Renal cortical epithelial cell (primary cell): Measurements from ENCODE around the gene TOR3A. TPM values are rescaled to one million over a fixed set of nuclear protein-coding genes. Genes with fewer than 3 reads are reported as not detected.
"Not testable (repeated sequence)": the region's sequence is repeated elsewhere in the genome, so short reads cannot be mapped to it uniquely, and the experiment has no call there.

Source experiments
- DNase-seq: peaks from one replicate; pipeline ENCODE4 v3.0.0-alpha.2; 2011; ENCODE audit warnings: low read depth
- total RNA-seq: library from RNA; depleted of rRNA; stranded (reverse); fragments of >200 nt; gene quantifications from 2 replicates; pipeline ENCODE4 v1.2.3, GENCODE V29; 2014

Gene TOR3A, protein sequence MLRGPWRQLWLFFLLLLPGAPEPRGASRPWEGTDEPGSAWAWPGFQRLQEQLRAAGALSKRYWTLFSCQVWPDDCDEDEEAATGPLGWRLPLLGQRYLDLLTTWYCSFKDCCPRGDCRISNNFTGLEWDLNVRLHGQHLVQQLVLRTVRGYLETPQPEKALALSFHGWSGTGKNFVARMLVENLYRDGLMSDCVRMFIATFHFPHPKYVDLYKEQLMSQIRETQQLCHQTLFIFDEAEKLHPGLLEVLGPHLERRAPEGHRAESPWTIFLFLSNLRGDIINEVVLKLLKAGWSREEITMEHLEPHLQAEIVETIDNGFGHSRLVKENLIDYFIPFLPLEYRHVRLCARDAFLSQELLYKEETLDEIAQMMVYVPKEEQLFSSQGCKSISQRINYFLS
- 37.5 and 41.9 TPM in 2 replicates for total RNA-seq

DNA sequence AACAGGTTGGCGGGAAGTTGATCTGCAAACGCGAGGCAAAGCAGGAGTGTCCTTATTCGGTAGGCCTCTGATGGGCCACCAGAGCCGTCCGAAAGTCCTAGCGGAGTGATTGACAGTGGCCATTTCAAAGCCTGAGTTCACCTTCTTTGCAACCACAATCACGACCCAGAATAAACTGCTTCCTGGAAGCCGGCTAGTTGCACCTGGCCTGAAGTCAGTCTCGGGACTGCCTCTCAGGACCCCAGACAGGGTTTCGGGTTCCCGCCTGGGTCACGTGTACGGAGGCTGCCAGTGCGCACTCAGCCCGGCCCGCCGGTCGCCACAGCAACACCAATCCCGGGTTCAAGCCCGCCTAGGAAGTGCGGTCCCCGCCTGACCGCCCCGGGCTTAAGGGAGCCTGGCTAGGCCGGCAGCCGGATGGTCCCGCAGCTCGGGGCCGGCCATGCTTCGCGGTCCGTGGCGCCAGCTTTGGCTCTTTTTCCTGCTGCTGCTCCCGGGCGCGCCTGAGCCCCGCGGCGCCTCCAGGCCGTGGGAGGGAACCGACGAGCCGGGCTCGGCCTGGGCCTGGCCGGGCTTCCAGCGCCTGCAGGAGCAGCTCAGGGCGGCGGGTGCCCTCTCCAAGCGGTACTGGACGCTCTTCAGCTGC lies at the start of gene TOR3A:
TOR3A (plus strand) TSS at position 384 of the 646 bp plus-strand sequence; CDS start at position 443, 59 bp downstream.
- DNase-seq = peak; percentile 78

- DNase-seq = peak; percentile 58
Observed at GRCh38 chr1:179034720-179035119, 47.1 kb upstream of the TOR3A start.

GRCh38 chr1:179036844-179037465 lies 44.9 kb upstream of the TOR3A start:
- peak; percentile 55 for DNase-seq

- no peak for DNase-seq
Observed at GRCh38 chr1:179038528-179039281, 43.2 kb upstream of the TOR3A start.

GRCh38 chr1:179039502-179040174 lies 42.2 kb upstream of the TOR3A start:
- not testable (repeated sequence) for DNase-seq

- DNase-seq = not testable (repeated sequence)
Observed at GRCh38 chr1:179040175-179040551, 41.7 kb upstream of the TOR3A start.

GRCh38 chr1:179042087-179042486 lies 39.8 kb upstream of the TOR3A start:
- no peak for DNase-seq

DNA sequence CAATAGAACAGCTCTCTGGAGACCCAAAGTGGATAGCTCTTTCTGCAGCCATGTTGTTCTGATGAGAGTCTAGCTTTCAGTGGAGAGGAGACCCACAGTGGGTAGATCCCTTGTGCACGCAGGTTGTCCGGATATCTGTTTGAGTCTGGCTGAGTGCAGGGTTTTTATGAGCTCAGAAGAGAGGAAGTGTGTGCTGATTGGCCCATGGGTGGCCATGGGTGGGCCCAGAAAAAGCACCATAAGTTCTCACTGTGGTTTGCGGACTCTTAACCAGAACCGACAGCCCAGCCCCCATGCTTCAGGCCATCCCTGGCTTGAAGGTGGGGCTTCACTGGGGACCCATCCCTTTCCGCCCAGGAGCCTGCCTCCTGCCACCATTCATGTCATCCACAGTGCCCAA lies 39.2 kb upstream of the TOR3A start:
- DNase-seq = no peak

- no peak for DNase-seq
Observed at GRCh38 chr1:179043266-179043665, 38.6 kb upstream of the TOR3A start.

GRCh38 chr1:179043907-179044306 lies 38.0 kb upstream of the TOR3A start:
- no peak for DNase-seq

GRCh38 chr1:179046808-179047635 lies 34.8 kb upstream of the TOR3A start:
- DNase-seq = no peak

- no peak for DNase-seq
Observed at GRCh38 chr1:179047636-179047997, 34.3 kb upstream of the TOR3A start.

DNA sequence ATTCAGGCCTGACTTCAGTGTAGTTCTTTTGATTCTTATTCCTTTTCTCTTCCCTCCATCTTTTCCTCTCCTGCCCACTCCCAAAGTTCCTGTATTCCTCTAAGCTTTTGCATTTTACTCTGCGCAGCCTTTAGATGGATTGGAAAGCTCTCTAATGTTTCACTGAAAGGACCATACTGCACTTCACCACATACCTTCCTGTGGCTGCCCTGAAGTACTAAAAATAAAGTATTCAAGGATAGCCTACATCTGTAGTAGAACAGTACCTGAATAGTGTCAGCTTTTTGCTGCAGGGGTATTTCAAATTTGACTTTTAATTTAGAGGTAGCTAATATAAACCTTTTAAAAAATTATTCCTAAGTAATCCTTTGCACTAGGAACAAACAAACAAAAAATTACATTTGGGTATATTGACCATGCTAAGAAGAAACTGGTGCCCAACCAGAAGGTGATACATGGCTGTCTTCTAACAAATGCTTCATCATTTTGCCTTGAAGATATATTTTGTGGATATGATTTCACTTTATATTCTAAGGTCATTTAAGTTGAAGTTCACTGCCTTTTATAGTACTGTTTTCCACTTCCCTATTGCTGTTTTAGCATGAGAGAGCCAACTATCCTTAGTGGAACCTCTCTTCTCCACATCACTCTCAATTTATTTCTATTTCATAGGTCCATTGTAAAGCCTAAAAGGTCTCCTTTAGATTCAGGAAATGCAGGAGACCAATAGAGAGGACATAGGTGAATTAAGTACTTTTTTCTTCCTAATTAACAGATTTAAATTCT lies 33.3 kb upstream of the TOR3A start:
- no peak for DNase-seq

GRCh38 chr1:179052776-179053175 lies 29.1 kb upstream of the TOR3A start:
- DNase-seq = no peak

DNA sequence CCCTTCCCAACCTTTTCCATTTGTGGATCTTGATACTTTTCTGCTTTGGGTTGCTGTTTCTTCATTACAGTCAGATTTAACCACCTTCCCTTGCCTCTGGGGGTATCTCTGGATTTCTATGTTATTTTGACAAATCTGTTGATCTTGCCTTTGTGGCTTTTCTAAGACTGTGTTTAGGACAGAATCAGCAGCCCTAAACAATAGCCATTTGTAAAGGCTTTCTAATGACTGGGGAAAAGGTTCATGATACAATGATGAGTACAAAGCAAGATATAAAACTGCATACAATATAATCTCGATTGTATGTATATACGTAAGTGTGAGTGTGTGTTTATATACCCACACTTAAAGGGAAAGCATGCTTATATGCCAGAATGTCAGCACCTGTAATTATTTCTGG lies 28.4 kb upstream of the TOR3A start:
- no peak for DNase-seq

GRCh38 chr1:179055937-179056336 lies 25.9 kb upstream of the TOR3A start:
- no peak for DNase-seq

GRCh38 chr1:179058487-179059483 lies 23.1 kb upstream of the TOR3A start:
- no peak for DNase-seq
